Measurements from ENCODE around the gene PDLIM1. TPM values are rescaled to one million over a fixed set of nuclear protein-coding genes. Genes with fewer than 3 reads are reported as not detected.

The PDLIM1 gene
- total RNA-seq, 1 experiment from 2014 or later, result 183 TPM

GRCh38 chr10:95285556-95285955, 5.2 kb downstream of the PDLIM1 start:
- CTCF ChIA-PET, result interaction anchor here (0.6 kb wide), 1 partner anchor 77 kb away, joined by 4 read pairs; no protein-coding TSS in a partner anchor
- DNase-seq (ENCODE audit: low read depth, low spot score) (no peak), ATAC-seq (no peak)
- in situ Hi-C loops (cut with HindIII; ENCODE audit: low pct_unique_long_range_greater_than_20kb, low sequenced_read_pairs) (no loop called here), intact Hi-C loops (cut with micrococcal nuclease; ENCODE audit: unreplicated experiment) (loop anchor here (5.0 kb wide), 1 partner anchor 77 kb away; no protein-coding TSS in a partner anchor)
- H3K27ac ChIP-seq (ENCODE audit: low read length), result no peak overlapping the region
- H3K4me3 ChIP-seq (ENCODE audit: low read depth in 2 of 2, low read length in 2 of 2), result no peak overlapping the region
- POLR2A ChIA-PET, result no interaction called here
- H3K4me1 ChIP-seq (ENCODE audit: control insufficient read depth, insufficient read depth, low read length), result peaks cover 53% of the 10 kb centered on the region
- no TSS peak for BruUV-seq (replicated peaks)
- H3K9me3 ChIP-seq (ENCODE audit: control insufficient read depth, insufficient read depth, low read depth, low read length), result no peaks in the 10 kb centered on the region
- H3K27me3 ChIP-seq (ENCODE audit: control insufficient read depth, insufficient read depth, low read length), result no peaks in the 10 kb centered on the region
- no peaks in the 10 kb centered on the region for H3K36me3 ChIP-seq (ENCODE audit: control insufficient read depth, insufficient read depth, low read length)
- TF ChIP-seq POLR2AphosphoS5 (IDR thresholded peaks at IDR 0.05; ENCODE audit: low read depth, low read length) (no peak), TCF7L2 (IDR thresholded peaks at IDR 0.05; ENCODE audit: low read depth, low read length) (no peak), SIN3A (IDR thresholded peaks at IDR 0.05; ENCODE audit: borderline replicate concordance, insufficient read depth, low read depth, low read length) (no peak), CTCF (IDR thresholded peaks at IDR 0.05) (no peak)
- TF ChIP-seq, protein P1, sequence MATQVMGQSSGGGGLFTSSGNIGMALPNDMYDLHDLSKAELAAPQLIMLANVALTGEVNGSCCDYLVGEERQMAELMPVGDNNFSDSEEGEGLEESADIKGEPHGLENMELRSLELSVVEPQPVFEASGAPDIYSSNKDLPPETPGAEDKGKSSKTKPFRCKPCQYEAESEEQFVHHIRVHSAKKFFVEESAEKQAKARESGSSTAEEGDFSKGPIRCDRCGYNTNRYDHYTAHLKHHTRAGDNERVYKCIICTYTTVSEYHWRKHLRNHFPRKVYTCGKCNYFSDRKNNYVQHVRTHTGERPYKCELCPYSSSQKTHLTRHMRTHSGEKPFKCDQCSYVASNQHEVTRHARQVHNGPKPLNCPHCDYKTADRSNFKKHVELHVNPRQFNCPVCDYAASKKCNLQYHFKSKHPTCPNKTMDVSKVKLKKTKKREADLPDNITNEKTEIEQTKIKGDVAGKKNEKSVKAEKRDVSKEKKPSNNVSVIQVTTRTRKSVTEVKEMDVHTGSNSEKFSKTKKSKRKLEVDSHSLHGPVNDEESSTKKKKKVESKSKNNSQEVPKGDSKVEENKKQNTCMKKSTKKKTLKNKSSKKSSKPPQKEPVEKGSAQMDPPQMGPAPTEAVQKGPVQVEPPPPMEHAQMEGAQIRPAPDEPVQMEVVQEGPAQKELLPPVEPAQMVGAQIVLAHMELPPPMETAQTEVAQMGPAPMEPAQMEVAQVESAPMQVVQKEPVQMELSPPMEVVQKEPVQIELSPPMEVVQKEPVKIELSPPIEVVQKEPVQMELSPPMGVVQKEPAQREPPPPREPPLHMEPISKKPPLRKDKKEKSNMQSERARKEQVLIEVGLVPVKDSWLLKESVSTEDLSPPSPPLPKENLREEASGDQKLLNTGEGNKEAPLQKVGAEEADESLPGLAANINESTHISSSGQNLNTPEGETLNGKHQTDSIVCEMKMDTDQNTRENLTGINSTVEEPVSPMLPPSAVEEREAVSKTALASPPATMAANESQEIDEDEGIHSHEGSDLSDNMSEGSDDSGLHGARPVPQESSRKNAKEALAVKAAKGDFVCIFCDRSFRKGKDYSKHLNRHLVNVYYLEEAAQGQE (IDR thresholded peaks at IDR 0.05; ENCODE audit: insufficient read depth in 1 of 2, low read depth in 2 of 2, low read length in 1 of 2), result no peak

GRCh38 chr10:95284807-95285206, 6.0 kb downstream of the PDLIM1 start:
- Histone ChIP-seq H3K9me3 (ENCODE audit: control insufficient read depth, insufficient read depth, low read depth, low read length) (no peaks in the 10 kb centered on the region), H3K4me1 (ENCODE audit: control insufficient read depth, insufficient read depth, low read length) (peaks cover 57% of the 10 kb centered on the region), H3K27me3 (ENCODE audit: control insufficient read depth, insufficient read depth, low read length) (no peaks in the 10 kb centered on the region), H3K27ac (ENCODE audit: low read length) (no peak overlapping the region), H3K36me3 (ENCODE audit: control insufficient read depth, insufficient read depth, low read length) (no peaks in the 10 kb centered on the region), H3K4me3 (ENCODE audit: low read depth in 2 of 2, low read length in 2 of 2) (no peak overlapping the region)
- CTCF ChIA-PET, result interaction anchor here (0.6 kb wide), 1 partner anchor 76 kb away, joined by 4 read pairs; no protein-coding TSS in a partner anchor
- TF ChIP-seq POLR2AphosphoS5 (IDR thresholded peaks at IDR 0.05; ENCODE audit: low read depth, low read length), result no peak
- TF ChIP-seq TCF7L2 (IDR thresholded peaks at IDR 0.05; ENCODE audit: low read depth, low read length), result no peak
- TF ChIP-seq CTCF (IDR thresholded peaks at IDR 0.05), result no peak
- TF ChIP-seq SIN3A (IDR thresholded peaks at IDR 0.05; ENCODE audit: borderline replicate concordance, insufficient read depth, low read depth, low read length), result no peak
- in situ Hi-C loops (cut with HindIII; ENCODE audit: low pct_unique_long_range_greater_than_20kb, low sequenced_read_pairs) (no loop called here), intact Hi-C loops (cut with micrococcal nuclease; ENCODE audit: unreplicated experiment) (loop anchor here (5.0 kb wide), 1 partner anchor 77 kb away; no protein-coding TSS in a partner anchor)
- no TSS peak for BruUV-seq (replicated peaks)
- DNase-seq (ENCODE audit: low read depth, low spot score), result no peak
- POLR2A ChIA-PET, result no interaction called here
- ATAC-seq, result no peak

Data from Panc1 (cell line).